Bone marrow (tissue), 2 donors: Measurements from ENCODE around the gene PTPRC.

Source experiments
- DNase-seq, 2 donors: peaks; one replicate each; lab custom pipeline; 2025; lab: John Stamatoyannopoulos, UW

Gene PTPRC

DNA sequence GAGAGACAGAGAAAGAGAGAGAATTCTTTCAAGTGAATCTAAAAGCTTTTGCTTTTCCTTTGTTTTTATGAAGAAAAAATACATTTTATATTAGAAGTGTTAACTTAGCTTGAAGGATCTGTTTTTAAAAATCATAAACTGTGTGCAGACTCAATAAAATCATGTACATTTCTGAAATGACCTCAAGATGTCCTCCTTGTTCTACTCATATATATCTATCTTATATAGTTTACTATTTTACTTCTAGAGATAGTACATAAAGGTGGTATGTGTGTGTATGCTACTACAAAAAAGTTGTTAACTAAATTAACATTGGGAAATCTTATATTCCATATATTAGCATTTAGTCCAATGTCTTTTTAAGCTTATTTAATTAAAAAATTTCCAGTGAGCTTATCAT, 117.6 kb downstream of the PTPRC start:
- no peak for DNase-seq

DNA sequence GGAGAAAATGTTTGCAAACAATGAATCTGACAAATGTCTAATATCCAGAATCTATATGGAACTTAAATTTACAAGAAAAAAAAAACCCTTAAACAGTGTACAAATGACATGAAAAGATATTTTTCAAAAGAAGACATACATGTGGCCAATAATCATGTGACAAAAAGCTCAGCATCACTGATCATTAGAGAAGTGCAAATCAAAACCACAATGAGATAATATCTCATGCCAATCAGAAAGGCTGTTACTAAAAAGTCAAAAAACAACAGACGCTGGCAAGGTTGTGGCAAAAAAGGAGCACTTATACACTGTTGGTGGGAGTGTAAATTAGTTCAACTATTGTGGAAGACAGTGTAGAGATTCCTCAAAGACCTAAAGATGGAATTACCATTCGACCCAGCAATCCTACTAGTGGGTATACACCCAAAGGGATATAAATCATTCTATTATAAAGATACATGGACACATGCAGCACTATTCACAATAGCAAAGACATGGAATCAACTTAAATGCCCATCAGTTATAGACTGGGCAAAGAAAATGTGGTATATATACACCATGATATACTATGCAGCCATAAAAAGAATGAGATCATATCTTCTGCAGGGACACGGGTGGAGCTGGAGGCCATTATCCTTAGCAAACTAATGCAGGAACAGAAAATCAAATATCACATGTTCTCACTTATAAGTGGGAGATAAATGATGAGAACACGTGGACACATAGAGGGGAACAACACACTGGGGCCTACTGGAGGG, 123.2 kb downstream of the PTPRC start:
- DNase-seq = no peak

DNA sequence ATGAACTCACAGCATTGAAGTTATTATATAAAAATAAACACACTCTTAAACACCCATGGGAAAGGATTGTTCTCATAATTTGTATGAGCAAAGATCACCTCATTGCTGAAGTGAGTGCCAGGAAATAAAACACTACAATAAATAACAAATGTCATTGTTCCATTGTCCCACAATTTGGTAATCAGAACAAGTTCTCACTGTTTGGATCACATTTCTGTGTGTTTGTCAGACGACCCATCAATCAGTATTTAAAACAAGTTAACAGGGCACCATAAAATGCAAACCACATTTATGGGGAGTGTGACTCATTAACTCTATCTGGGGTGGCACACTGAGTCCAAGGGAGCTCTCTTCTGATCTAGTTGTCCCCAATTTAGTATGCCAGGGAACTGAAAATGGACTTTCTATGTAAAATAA, 124.5 kb downstream of the PTPRC start:
- no peak for DNase-seq

DNA sequence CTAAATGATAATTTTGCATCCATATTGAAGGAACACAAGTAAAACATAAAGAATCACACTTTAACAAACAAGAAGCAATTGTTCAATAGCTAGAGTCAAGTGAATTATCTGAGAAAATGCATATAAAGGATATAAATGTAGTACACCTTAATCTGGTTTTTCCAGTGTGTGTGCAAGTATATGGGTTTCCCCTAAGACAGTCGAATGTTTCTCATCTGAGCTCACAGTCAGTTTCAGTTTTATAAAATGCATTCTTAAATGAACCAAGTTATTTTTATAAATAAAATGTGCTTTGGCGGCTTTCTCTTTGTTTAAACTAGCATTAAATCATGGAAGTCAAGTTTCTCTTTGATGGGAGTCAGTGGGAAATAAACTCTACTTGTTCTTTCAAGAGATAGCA, 125.9 kb downstream of the PTPRC start:
- no peak for DNase-seq

GRCh38 chr1:198765416-198765815, 126.6 kb downstream of the PTPRC start:
- DNase-seq = no peak

DNA sequence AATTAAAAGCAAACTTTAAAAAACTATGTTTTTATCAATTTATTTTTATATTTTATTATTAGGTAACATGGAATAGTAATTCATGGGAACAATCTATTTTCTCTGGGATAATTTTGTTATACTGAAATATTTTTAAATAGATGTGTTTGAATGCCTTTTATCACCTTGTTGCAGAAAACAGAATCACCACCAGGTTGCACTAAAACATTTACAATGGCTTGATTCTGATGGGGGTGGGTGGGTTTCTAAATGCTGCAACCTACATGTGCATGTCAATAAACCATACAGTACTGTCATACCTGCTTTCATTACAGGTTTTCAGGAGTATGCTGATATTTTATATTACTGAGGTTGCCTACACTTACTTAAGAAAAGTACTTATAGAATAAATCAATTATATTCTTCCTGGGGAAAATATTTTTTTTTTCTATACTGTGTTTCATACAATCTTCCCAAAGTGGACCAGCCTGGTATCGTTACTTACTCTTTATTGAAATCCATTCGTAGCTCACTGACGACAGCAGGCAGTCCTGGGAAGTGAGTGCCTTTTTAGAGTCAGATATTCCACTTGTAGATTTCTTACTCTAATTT, 132.8 kb downstream of the PTPRC start:
- peak in 1 of 2 donors; percentile 48 for DNase-seq

DNA sequence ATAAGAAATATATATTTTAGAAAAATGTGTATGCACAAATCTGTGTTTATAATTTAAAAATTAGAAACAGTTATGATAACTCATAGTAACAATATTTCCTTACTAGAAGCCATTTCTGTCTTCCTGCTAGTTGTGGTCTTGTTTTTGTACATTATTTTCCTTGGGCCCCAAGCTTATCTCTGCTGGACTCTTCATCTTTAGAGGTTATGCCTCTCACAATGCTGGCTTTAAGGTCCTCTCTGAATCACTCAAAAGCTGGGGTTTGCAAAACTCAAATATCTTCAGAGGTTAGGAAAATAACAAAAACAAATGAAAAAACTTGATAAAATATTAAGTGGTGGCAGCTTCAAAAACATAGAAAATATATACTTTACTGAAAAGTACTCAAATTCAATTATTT, 133.8 kb downstream of the PTPRC start:
- DNase-seq = no peak

DNA sequence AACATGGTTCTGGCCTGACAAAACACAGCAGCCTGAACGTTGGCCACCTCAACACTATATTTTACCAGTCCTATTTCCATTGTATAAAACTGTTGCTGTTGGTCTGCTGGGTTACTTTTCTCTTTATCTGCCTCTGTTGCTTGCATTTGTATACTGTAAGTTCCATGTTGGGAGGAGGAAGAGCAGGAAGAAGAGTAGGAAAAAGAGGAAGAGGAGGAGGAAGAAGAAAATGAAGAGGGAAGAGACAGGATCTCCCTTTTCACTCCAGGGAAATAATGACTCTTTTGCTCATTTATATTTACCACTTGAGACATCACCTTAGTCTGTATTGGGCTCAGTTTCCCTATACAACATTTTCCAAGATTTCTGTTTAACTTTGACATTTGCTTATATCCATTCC, 134.2 kb downstream of the PTPRC start:
- no peak for DNase-seq

DNA sequence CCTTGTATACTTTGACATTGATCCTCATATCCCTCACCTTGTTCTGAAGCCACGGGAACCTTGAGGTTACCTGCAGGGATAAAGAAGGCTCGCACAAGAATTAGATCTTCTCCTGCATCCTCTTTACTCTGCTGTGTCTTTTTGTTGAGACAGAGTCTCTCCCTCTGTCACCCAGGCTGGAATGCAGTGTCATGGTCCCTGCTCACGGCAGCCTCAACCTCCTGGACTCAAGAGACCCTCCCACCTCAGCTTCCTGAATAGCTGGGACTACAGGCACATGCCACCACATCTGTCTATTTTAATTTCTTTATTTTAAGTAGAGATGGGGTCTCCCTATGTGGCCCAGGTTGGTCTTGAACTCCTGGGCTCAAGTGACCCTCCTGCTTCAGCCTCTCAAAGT, 134.7 kb downstream of the PTPRC start:
- DNase-seq = no peak

DNA sequence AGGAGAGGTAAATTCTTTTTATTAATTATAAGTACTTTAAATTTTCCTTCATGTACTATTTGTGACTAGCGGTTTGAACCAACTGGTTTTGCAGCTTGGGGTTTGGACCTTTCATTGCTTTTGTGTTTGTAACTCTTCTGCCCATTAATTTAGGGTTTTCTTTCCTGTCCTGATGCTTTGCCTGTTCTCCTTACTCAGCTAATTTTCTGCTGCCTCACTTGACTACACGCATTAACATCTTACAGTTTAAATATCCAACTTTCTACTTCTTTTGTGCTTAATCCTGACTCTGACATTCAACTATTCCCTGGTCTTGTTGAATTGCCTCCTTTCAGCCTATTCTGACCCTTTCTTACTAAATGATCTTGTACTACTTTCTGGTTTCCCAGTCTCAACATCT, 135.6 kb downstream of the PTPRC start:
- no peak for DNase-seq

- no peak for DNase-seq
These were observed 136.8 kb downstream of the PTPRC start for GRCh38 chr1:198775606-198776005.

- peak in 1 of 2 donors; percentile 96 for DNase-seq
These were observed 137.8 kb downstream of the PTPRC start for GRCh38 chr1:198776602-198777029.

GRCh38 chr1:198778049-198778448, 139.2 kb downstream of the PTPRC start:
- no peak for DNase-seq

GRCh38 chr1:198780376-198780775, 141.5 kb downstream of the PTPRC start:
- DNase-seq = no peak

DNA sequence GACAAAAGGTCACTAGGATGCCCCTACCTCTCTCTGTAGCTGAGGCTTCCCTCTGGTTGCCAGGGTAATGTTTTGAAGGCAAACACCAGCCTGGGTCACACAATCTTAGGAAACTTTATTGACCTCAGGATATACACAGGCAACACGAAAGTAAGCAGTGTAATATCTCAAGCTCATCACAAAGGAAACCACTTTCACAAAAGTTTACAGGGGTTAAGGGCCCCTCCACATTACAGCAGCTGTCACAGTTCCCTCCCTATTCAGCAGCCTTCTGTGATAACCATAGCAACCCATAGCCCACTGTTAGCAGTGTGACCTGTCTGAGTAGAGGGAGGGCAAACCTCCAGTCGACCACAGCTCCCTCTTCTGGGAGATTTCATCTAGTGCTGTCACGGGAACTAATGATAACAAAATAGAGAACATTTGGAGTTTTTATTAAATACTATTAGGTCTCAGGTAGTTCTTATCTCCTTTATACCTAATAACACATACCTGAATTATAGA, 149.8 kb downstream of the PTPRC start:
- peak in 1 of 2 donors; percentile 74 for DNase-seq

- DNase-seq = no peak
These were observed 154.9 kb downstream of the PTPRC start for GRCh38 chr1:198793714-198794113.

DNA sequence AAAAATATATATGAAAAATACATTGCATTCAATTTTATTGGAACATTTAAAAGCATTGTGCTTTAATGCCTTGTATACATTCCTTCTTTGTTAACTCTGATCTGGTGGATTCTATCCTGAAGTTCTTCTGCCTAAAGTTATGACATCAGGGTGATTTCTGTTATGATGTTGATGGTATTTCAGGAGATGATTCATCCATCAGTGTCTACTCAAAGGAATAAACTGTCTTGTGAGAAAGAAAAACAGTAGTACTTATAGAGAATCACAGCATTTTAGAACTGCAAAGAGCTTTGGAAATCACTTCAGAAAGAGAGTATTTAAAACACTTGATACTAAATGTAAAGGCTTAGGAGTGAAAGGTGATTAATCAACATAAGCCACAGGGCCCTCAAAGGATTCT, 155.7 kb downstream of the PTPRC start:
- DNase-seq = peak in 1 of 2 donors; percentile 43

GRCh38 chr1:198797656-198798055, 158.8 kb downstream of the PTPRC start:
- DNase-seq = no peak

DNA sequence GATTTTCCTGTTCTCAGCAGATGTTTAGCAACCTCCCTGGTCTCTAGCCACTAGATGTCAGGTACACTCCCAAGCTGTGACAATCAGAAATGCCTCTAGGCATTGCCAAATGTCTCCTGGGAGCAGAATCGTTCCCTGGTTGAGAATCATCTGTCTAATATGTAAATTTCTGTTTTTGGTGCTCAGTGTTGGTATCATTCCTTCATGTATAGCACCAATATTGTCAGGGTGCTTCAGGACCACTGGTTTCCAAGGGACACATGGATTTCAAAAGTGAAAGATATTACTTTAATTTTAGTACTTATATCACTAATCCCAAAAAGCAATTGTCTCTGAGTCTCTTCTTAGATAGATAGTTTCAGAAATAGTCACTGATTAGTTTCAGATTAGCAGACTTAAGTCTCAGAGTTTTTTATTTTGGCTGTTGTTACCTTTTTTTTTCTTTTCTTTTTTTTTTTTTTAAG, 160.1 kb downstream of the PTPRC start:
- no peak for DNase-seq

DNA sequence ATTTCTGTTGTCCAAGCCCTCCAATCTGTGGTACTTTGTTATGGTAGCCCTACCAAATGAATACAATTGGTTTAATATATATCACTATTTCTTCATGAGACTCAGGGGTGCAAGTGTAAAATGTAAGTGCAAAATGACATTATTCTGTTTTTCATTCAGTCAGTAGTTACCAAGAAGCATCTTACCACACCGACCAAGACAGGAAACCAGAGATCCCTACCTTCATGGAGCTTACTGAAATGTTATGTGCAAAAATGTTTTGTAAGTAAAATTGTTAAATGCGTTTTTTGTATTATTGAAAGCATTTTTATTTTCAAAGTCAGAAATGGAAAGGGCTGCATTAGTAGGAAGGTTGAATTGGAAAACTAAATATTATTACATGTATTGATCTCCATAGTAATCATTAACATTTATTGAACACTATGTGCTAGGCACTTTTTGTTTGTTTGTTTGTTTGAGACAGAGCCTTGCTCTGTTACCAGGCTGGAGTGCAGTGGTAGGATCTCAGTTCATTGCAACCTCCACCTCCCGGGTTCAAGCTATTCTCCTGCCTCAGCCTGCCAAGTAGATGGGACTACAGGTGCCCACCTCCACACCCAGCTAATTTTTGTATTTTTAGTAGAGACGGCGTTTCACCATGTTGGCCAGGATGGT, 166.8 kb downstream of the PTPRC start:
- no peak for DNase-seq

DNA sequence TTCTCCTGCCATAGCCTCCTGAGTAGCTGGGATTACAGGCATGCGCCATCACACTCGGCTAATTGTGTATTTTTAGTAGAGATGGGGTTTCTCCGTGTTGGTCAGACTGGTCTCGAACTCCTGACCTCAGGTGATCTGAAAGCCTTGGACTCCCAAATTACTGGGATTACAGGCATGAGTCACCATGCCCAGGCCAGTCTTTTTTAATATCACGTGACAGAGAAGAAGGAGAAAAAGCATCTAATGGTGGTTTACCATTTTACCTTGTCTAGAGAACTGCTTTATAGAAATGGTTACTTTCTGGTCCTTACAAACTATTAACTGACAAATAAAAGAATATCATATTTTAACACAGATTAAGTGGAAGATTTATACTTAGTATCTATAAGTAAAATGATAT, 168.0 kb downstream of the PTPRC start:
- no peak for DNase-seq
